Measurements from ENCODE around the gene FGFR1OP2. TPM values are rescaled to one million over a fixed set of nuclear protein-coding genes. Genes with fewer than 3 reads are reported as not detected.

The FGFR1OP2 gene
- total and polyA plus RNA-seq, 4 donors: 11.9 to 76.0 (median 27.6) TPM

DNA sequence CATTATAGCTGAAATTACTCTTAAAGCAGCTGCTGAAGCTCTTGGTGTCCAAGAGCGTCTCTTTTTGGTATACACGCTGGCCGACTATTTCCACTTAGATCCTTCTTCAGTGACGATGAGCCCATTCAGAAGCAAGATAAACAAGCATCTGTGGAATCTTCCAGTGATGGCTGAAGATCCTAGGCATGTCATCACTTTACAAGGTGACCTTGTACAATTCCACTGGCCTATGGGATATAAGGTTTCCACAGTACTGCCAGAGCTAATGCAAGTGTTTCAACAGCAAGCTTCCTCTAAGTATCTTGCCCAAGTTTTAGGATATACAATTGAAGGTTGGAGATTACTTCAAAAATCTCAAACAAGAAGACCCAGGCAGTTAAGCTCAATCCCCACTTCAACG, 47.5 kb upstream of the FGFR1OP2 start:
- TF ChIP-seq, protein P1, sequence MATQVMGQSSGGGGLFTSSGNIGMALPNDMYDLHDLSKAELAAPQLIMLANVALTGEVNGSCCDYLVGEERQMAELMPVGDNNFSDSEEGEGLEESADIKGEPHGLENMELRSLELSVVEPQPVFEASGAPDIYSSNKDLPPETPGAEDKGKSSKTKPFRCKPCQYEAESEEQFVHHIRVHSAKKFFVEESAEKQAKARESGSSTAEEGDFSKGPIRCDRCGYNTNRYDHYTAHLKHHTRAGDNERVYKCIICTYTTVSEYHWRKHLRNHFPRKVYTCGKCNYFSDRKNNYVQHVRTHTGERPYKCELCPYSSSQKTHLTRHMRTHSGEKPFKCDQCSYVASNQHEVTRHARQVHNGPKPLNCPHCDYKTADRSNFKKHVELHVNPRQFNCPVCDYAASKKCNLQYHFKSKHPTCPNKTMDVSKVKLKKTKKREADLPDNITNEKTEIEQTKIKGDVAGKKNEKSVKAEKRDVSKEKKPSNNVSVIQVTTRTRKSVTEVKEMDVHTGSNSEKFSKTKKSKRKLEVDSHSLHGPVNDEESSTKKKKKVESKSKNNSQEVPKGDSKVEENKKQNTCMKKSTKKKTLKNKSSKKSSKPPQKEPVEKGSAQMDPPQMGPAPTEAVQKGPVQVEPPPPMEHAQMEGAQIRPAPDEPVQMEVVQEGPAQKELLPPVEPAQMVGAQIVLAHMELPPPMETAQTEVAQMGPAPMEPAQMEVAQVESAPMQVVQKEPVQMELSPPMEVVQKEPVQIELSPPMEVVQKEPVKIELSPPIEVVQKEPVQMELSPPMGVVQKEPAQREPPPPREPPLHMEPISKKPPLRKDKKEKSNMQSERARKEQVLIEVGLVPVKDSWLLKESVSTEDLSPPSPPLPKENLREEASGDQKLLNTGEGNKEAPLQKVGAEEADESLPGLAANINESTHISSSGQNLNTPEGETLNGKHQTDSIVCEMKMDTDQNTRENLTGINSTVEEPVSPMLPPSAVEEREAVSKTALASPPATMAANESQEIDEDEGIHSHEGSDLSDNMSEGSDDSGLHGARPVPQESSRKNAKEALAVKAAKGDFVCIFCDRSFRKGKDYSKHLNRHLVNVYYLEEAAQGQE (IDR thresholded peaks at IDR 0.05): no peak
- no peak for TF ChIP-seq HNF4A (conservative IDR thresholded peaks at IDR 0.05)
- Histone ChIP-seq H3K9ac (ENCODE audit: low read depth in 1 of 2, low read length in 2 of 2) (no peak overlapping the region), H3K27me3 (ENCODE audit: control insufficient read depth in 4 of 4, insufficient read depth in 4 of 4, low read length in 3 of 4) (no peaks in the 10 kb centered on the region), H3K4me1 (ENCODE audit: control insufficient read depth in 4 of 4, insufficient read depth in 4 of 4, low read length in 3 of 4) (no peaks in the 10 kb centered on the region), H3K36me3 (ENCODE audit: control insufficient read depth in 4 of 4, insufficient read depth in 3 of 4, low read depth in 1 of 4, low read length in 3 of 4) (no peaks in the 10 kb centered on the region), H3K27ac (ENCODE audit: low read depth in 1 of 2, low read length in 2 of 2) (no peak overlapping the region), H3K4me3 (ENCODE audit: low read depth in 1 of 3, low read length in 3 of 3) (no peak overlapping the region), H3K9me3 (ENCODE audit: control insufficient read depth in 4 of 4, low read length in 3 of 4) (no peaks in the 10 kb centered on the region)
- DNase-seq (ENCODE audit: low spot score): no peak
- 96% methylated on average over 5 of the region's 5 CpGs for WGBS

DNA sequence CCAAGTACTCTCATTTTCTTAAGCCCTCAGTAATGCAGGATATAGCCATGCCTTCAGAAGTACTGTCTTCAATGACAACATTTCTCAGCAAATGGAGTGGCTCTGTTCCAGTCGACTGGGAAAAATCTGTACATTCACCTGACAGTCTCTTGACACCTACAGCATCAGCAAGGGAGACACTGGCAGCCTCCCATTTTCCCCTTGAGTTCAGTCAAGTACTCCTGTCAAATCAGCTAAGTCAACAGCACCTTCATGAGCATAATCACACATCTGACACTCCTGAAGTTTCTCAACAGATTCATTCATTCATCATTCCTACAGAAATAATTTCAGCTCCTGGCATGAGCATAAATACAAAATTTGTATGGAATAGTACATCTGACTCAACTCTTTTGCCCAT, 46.6 kb upstream of the FGFR1OP2 start:
- Histone ChIP-seq H3K9ac (ENCODE audit: low read depth in 1 of 2, low read length in 2 of 2) (no peak overlapping the region), H3K27ac (ENCODE audit: low read depth in 1 of 2, low read length in 2 of 2) (no peak overlapping the region), H3K36me3 (ENCODE audit: control insufficient read depth in 4 of 4, insufficient read depth in 3 of 4, low read depth in 1 of 4, low read length in 3 of 4) (no peaks in the 10 kb centered on the region), H3K27me3 (ENCODE audit: control insufficient read depth in 4 of 4, insufficient read depth in 4 of 4, low read length in 3 of 4) (no peaks in the 10 kb centered on the region), H3K4me1 (ENCODE audit: control insufficient read depth in 4 of 4, insufficient read depth in 4 of 4, low read length in 3 of 4) (no peaks in the 10 kb centered on the region), H3K9me3 (ENCODE audit: control insufficient read depth in 4 of 4, low read length in 3 of 4) (no peaks in the 10 kb centered on the region), H3K4me3 (ENCODE audit: low read depth in 1 of 3, low read length in 3 of 3) (no peak overlapping the region)
- no peak for TF ChIP-seq HNF4A (conservative IDR thresholded peaks at IDR 0.05)
- 78% methylated on average over 1 of the region's 1 CpG for WGBS
- DNase-seq (ENCODE audit: low spot score): no peak

DNA sequence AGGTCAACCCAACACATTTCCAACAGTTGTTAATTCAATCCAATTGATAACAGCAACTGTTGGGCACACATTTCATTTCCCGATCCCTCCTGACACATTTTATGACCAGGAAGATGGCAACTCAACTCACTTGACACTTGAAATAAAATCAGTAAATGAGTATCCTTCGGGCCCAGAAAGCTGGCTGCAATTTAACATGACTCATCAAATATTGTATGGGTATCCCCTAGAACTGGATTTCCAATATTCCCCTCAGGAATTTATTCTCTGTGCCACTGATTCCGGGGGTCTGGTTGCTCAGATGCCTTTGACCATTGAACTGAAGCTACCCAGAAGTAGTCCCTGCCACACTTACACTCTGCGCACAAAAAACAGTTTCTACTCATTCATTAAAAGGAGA, 42.6 kb upstream of the FGFR1OP2 start:
- no peaks in the 10 kb centered on the region for H3K9me3 ChIP-seq (ENCODE audit: control insufficient read depth in 4 of 4, low read length in 3 of 4)
- no peak for DNase-seq (ENCODE audit: low spot score)
- H3K9ac ChIP-seq (ENCODE audit: low read depth in 1 of 2, low read length in 2 of 2): no peak overlapping the region
- WGBS: 94% methylated on average over 4 of the region's 4 CpGs
- H3K4me1 ChIP-seq (ENCODE audit: control insufficient read depth in 4 of 4, insufficient read depth in 4 of 4, low read length in 3 of 4): no peaks in the 10 kb centered on the region
- no peak overlapping the region for H3K27ac ChIP-seq (ENCODE audit: low read depth in 1 of 2, low read length in 2 of 2)
- H3K36me3 ChIP-seq (ENCODE audit: control insufficient read depth in 4 of 4, insufficient read depth in 3 of 4, low read depth in 1 of 4, low read length in 3 of 4): peaks cover 0 to 5% (median 3%) of the 10 kb centered on the region in 4 donors
- no peak overlapping the region for H3K4me3 ChIP-seq (ENCODE audit: low read depth in 1 of 3, low read length in 3 of 3)
- TF ChIP-seq HNF4A (conservative IDR thresholded peaks at IDR 0.05) (no peak), HNF4G (IDR thresholded peaks at IDR 0.05) (no peak), EGR1 (IDR thresholded peaks at IDR 0.05; ENCODE audit: low read depth in 2 of 2) (no peak), FOXA2 (IDR thresholded peaks at IDR 0.05) (no peak), GABPA (IDR thresholded peaks at IDR 0.05 in 1 of 2, conservative IDR thresholded peaks at IDR 0.05 in 1 of 2) (no peak), NR2F2 (IDR thresholded peaks at IDR 0.05) (no peak), JUND (IDR thresholded peaks at IDR 0.05) (no peak), RAD21 (IDR thresholded peaks at IDR 0.05) (no peak)
- TF ChIP-seq, protein P2, sequence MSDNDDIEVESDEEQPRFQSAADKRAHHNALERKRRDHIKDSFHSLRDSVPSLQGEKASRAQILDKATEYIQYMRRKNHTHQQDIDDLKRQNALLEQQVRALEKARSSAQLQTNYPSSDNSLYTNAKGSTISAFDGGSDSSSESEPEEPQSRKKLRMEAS (IDR thresholded peaks at IDR 0.05): no peak
- TF ChIP-seq, protein P3, sequence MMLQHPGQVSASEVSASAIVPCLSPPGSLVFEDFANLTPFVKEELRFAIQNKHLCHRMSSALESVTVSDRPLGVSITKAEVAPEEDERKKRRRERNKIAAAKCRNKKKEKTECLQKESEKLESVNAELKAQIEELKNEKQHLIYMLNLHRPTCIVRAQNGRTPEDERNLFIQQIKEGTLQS (IDR thresholded peaks at IDR 0.05): no peak
- no peaks in the 10 kb centered on the region for H3K27me3 ChIP-seq (ENCODE audit: control insufficient read depth in 4 of 4, insufficient read depth in 4 of 4, low read length in 3 of 4)

All from liver (tissue), 9 donors.